Common myeloid progenitor, CD34-positive (primary cell): ENCODE measurements around the gene PATL2.
A peak's percentile ranks its signal among the peaks of the same experiment; 100 is the strongest.
"Not testable (repeated sequence)": the region's sequence is repeated elsewhere in the genome, so short reads cannot be mapped to it uniquely, and the experiment has no call there.

Experiments used
- CTCF ChIA-PET: fragments of 350-600 bp; sonication (Branson Sonifier 250); formaldehyde crosslinking; loops from one replicate; lab custom pipeline; 2021; ENCODE audit warnings: antibody characterized with exemption; lab: Charles Lee
- POLR2A ChIA-PET: fragments of 350-600 bp; sonication (Branson Sonifier 250); formaldehyde crosslinking; loops from one replicate; lab custom pipeline; 2021; ENCODE audit warnings: antibody characterized with exemption; lab: Charles Lee
- DNase-seq, 3 donors: peaks; one replicate each; pipeline versions ENCODE4 v3.0.0 to v3.0.0-alpha.2; 2013
- H3K27ac ChIP-seq, 2 experiments: 1 replicate in 1 of 2; 2 replicates in 1 of 2; pipeline ENCODE4 v1.7.0; 2013; ENCODE audit warnings: inconsistent platforms in 2 of 2, low read length in 2 of 2, mild to moderate bottlenecking in 2 of 2, low read depth in 1 of 2, moderate library complexity in 1 of 2; ENCODE audit not compliant: severe bottlenecking in 2 of 2, insufficient read depth in 1 of 2, poor library complexity in 1 of 2
- H3K27me3 ChIP-seq, 5 experiments: replicated peaks in 2 of 5; 1 replicate in 3 of 5; 2 replicates in 2 of 5; pipeline versions ENCODE4 v1.6.1 to v1.7.0; 2013; ENCODE audit warnings: low read length in 4 of 5, mild to moderate bottlenecking in 2 of 5, moderate library complexity in 2 of 5, inconsistent platforms in 1 of 5; ENCODE audit not compliant: insufficient read depth in 5 of 5, control insufficient read depth in 4 of 5
- H3K36me3 ChIP-seq, 4 experiments: 1 replicate in 2 of 4; 2 replicates in 2 of 4; pipeline versions ENCODE4 v1.6.1 to v1.7.0; 2013; ENCODE audit warnings: low read length in 3 of 4, control low read depth in 1 of 4, mild to moderate bottlenecking in 1 of 4; ENCODE audit not compliant: control insufficient read depth in 4 of 4, insufficient read depth in 4 of 4
- H3K4me1 ChIP-seq, 4 experiments: 1 replicate in 3 of 4; 2 replicates in 1 of 4; pipeline versions ENCODE4 v1.6.1 to v1.7.1; 2013; ENCODE audit warnings: low read length in 3 of 4, mild to moderate bottlenecking in 3 of 4, control low read depth in 1 of 4, inconsistent platforms in 1 of 4, moderate library complexity in 1 of 4; ENCODE audit not compliant: control insufficient read depth in 4 of 4, insufficient read depth in 4 of 4; ENCODE audit errors: control extremely low read depth in 1 of 4
- H3K4me3 ChIP-seq, 7 experiments: 1 replicate in 4 of 7; 2 replicates in 3 of 7; pipeline versions ENCODE4 v1.5.1 to v1.7.0; 2013; ENCODE audit warnings: mild to moderate bottlenecking in 7 of 7, low read length in 6 of 7, moderate library complexity in 6 of 7, inconsistent platforms in 2 of 7, low read depth in 2 of 7, control low read depth in 1 of 7; ENCODE audit not compliant: insufficient read depth in 4 of 7, control insufficient read depth in 1 of 7; ENCODE audit errors: extremely low read depth in 1 of 7
- H3K9me3 ChIP-seq, 5 experiments: 1 replicate in 4 of 5; 2 replicates in 1 of 5; pipeline versions ENCODE4 v1.6.1 to v1.7.1; 2013; ENCODE audit warnings: low read length in 4 of 5, mild to moderate bottlenecking in 2 of 5, inconsistent platforms in 1 of 5, low read depth in 1 of 5, moderate library complexity in 1 of 5; ENCODE audit not compliant: control insufficient read depth in 4 of 5, insufficient read depth in 2 of 5; ENCODE audit errors: control extremely low read depth in 1 of 5
- WGBS: methylation state at CpG from one replicate; pipeline ENCODE4 v1.1.5; 2013; ENCODE audit not compliant: insufficient coverage; 5-methylcytosine and 5-hydroxymethylcytosine counted together

The PATL2 gene

DNA sequence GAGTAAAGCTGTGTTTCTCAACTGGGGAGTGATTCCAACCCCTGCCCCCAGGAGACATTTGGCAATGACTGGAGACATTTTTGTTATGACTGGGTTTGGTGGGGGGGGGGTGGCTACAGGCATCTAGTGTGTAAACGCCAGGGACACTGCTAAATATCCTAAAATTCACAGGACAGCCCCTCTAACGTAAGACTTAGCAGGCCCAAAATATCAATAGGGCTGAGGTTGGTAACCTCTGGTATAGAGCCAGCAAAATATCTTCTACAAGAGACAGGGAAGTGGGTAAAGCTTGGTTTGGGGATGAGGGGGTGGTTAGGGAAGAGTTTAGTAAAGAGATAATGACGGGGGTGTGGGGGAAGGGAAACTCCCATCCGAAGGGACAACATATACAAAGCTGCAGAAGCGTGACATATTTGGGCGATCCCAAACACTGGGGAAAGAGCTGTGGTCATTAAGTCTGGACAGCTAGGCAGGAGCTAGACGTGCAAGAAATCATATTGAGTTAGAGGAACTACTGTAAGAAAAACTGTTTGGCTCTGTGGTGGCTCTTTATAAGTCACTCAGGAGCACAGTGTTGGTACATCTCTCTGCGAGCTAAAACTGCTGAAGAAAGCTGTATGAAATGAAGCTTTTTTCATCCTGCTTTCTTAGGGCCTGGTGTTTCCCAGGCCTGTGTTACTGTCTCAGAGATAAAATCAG lies 24.5 kb upstream of the PATL2 start:
- H3K4me1 ChIP-seq, result peaks cover under 1 to 23% (median 10%) of the 10 kb centered on the region in 4 experiments
- DNase-seq, result peak in 2 of 3 donors; percentile 52 to 61
- POLR2A ChIA-PET, result interaction anchor here (1.6 to 4.0 kb wide), 4 partner anchors 9 to 72 kb away, joined by 5 to 59 read pairs (median 10); partner anchors contain the start of genes B2M, PATL2 and SPG11
- CTCF ChIA-PET, result interaction anchor here (0.7 to 7.0 kb wide), 15 partner anchors 9 to 157 kb away, joined by 3 to 125 read pairs (median 8); partner anchors contain the start of genes B2M, PATL2 and SPG11
- peaks cover 2 to 10% (median 7%) of the 10 kb centered on the region in 4 experiments for H3K36me3 ChIP-seq
- H3K27me3 ChIP-seq, result no peaks in the 10 kb centered on the region
- peak overlapping the region in 1 of 2 experiments; percentile 47 for H3K27ac ChIP-seq
- WGBS, result 54% methylated on average over 6 of the region's 8 CpGs
- H3K4me3 ChIP-seq, result no peak overlapping the region
- no peaks in the 10 kb centered on the region for H3K9me3 ChIP-seq

GRCh38 chr15:44734839-44735481 lies 23.8 kb upstream of the PATL2 start:
- no peaks in the 10 kb centered on the region for H3K27me3 ChIP-seq
- H3K4me3 ChIP-seq, result no peak overlapping the region

GRCh38 chr15:44729408-44730127 lies 18.4 kb upstream of the PATL2 start:
- POLR2A ChIA-PET, result interaction anchor here (0.6 to 6.7 kb wide), 5 partner anchors 9 to 66 kb away, joined by 3 to 106 read pairs (median 11); partner anchors contain the start of genes B2M, PATL2 and SPG11
- peak in 1 of 3 donors; percentile 39 for DNase-seq
- peaks cover 2 to 10% (median 7%) of the 10 kb centered on the region in 4 experiments for H3K36me3 ChIP-seq
- H3K4me1 ChIP-seq, result peaks cover 32 to 53% (median 48%) of the 10 kb centered on the region in 4 experiments
- peak overlapping the region; percentile 77 to 94 (median 85) for H3K4me3 ChIP-seq
- CTCF ChIA-PET, result interaction anchor here (0.7 to 8.2 kb wide), 10 partner anchors 9 to 70 kb away, joined by 3 to 93 read pairs (median 6); partner anchors contain the start of genes B2M, PATL2 and SPG11
- H3K9me3 ChIP-seq, result no peaks in the 10 kb centered on the region
- peak overlapping the region; percentile 72 to 91 for H3K27ac ChIP-seq
- no peaks in the 10 kb centered on the region for H3K27me3 ChIP-seq
- WGBS, result 0% methylated on average over 10 of the region's 21 CpGs

More at GRCh38 chr15:44734839-44735481, 23.8 kb upstream of the PATL2 start:
- Histone ChIP-seq H3K36me3 (peaks cover 2 to 10% (median 7%) of the 10 kb centered on the region in 4 experiments), H3K9me3 (no peaks in the 10 kb centered on the region), H3K4me1 (peaks cover 5 to 25% (median 15%) of the 10 kb centered on the region in 4 experiments), H3K27ac (peak overlapping the region in 1 of 2 experiments; percentile 47)
- WGBS, result 100% methylated on average over 2 of the region's 2 CpGs
- ChIA-PET POLR2A (interaction anchor here (1.6 to 4.0 kb wide), 4 partner anchors 8 to 72 kb away, joined by 5 to 59 read pairs (median 10); partner anchors contain the start of genes B2M, PATL2 and SPG11), CTCF (interaction anchor here (1.2 to 7.0 kb wide), 7 partner anchors 15 to 157 kb away, joined by 3 to 125 read pairs (median 23); partner anchors contain the start of genes B2M, PATL2 and SPG11)
- no peak for DNase-seq

- peaks cover 2 to 10% (median 7%) of the 10 kb centered on the region in 4 experiments for H3K36me3 ChIP-seq
- ChIA-PET POLR2A (interaction anchor here (0.6 to 6.7 kb wide), 5 partner anchors 9 to 65 kb away, joined by 3 to 106 read pairs (median 11); partner anchors contain the start of genes B2M, PATL2 and SPG11), CTCF (interaction anchor here (0.7 to 8.2 kb wide), 9 partner anchors 9 to 81 kb away, joined by 3 to 93 read pairs (median 5); partner anchors contain the start of genes B2M, PATL2 and SPG11)
- no peaks in the 10 kb centered on the region for H3K9me3 ChIP-seq
- H3K4me1 ChIP-seq, result peaks cover 36 to 60% (median 52%) of the 10 kb centered on the region in 4 experiments
- peak overlapping the region; percentile 77 to 94 (median 85) for H3K4me3 ChIP-seq
- 0% methylated on average over 29 of the region's 36 CpGs for WGBS
- H3K27ac ChIP-seq, result peak overlapping the region; percentile 72 to 91
- no peaks in the 10 kb centered on the region for H3K27me3 ChIP-seq
- DNase-seq, result peak; percentile 98 to 99 (median 99)
These were observed 17.7 kb upstream of the PATL2 start for GRCh38 chr15:44728576-44729407.

GRCh38 chr15:44728232-44728575 lies 17.1 kb upstream of the PATL2 start:
- DNase-seq, H3K27me3 ChIP-seq, H3K9me3 ChIP-seq: not testable (repeated sequence)
- ChIA-PET CTCF (interaction anchor here (0.8 to 8.2 kb wide), 9 partner anchors 9 to 80 kb away, joined by 3 to 93 read pairs (median 7); partner anchors contain the start of genes B2M, PATL2, SPG11 and TRIM69), POLR2A (interaction anchor here (1.7 to 6.7 kb wide), 3 partner anchors 12 to 65 kb away, joined by 11 to 106 read pairs (median 15); partner anchors contain the start of genes B2M, PATL2 and SPG11)
- Histone ChIP-seq H3K4me1 (peaks cover 38 to 62% (median 55%) of the 10 kb centered on the region in 4 experiments), H3K27ac (peak overlapping the region; percentile 58 to 91), H3K4me3 (peak overlapping the region in 6 of 7 experiments; percentile 19 to 94 (median 81)), H3K36me3 (peaks cover 2 to 10% (median 7%) of the 10 kb centered on the region in 4 experiments)
- 85% methylated on average over 5 of the region's 5 CpGs for WGBS
